Right lobe of liver (tissue), 6 donors: ENCODE measurements around the gene GPRC5B. TPM values are rescaled to one million over a fixed set of nuclear protein-coding genes. Genes with fewer than 3 reads are reported as not detected.

ENCODE experiments used
- ATAC-seq, 4 donors: fragments of 200-7000 bp; cut with Tn5 transposase; one replicate each; pipeline ENCODE4 v1.9.1; 2020; ENCODE audit warnings: mild to moderate bottlenecking in 4 of 4, moderate library complexity in 4 of 4
- DNase-seq, 3 donors: peaks; one replicate each; pipeline ENCODE4 v3.0.0-alpha.2; 2020
- H3K27ac ChIP-seq, 3 donors: fragments of 200-600 bp; one replicate each; pipeline ENCODE4 v1.8.0; 2022
- H3K27me3 ChIP-seq, 2 donors: fragments of 200-600 bp; one replicate each; pipeline ENCODE4 v1.8.0; 2022
- H3K36me3 ChIP-seq, 4 donors: fragments of 200-600 bp; sonication (generic) in 1 of 4; one replicate each; pipeline versions ENCODE4 v1.5.1 to v1.8.0; 2017 to 2022; ENCODE audit warnings: control low read depth in 1 of 4
- H3K4me1 ChIP-seq, 4 donors: fragments of 200-600 bp; sonication (generic) in 1 of 4; one replicate each; pipeline versions ENCODE4 v1.5.1 to v1.8.0; 2017 to 2022; ENCODE audit warnings: control low read depth in 1 of 4
- H3K4me3 ChIP-seq, 3 donors: fragments of 200-600 bp; one replicate each; pipeline ENCODE4 v1.8.0; 2022
- H3K9me3 ChIP-seq, 4 donors: fragments of 200-600 bp; sonication (generic) in 1 of 4; one replicate each; pipeline versions ENCODE4 v1.5.1 to v1.8.0; 2017 to 2022; ENCODE audit warnings: control low read depth in 1 of 4
- CTCF ChIP-seq, 4 donors: fragments of 200-600 bp in 3 of 4; fragments of 450-650 bp in 1 of 4; IDR thresholded peaks; one replicate each; pipeline versions ENCODE4 v1.5.1 to v1.8.0; 2016 to 2022; ENCODE audit warnings: antibody characterized with exemption in 4 of 4, mild to moderate bottlenecking in 2 of 4
- POLR2A ChIP-seq: fragments of 450-650 bp; IDR thresholded peaks from one replicate; pipeline ENCODE4 v1.6.1; 2017; ENCODE audit warnings: antibody characterized with exemption, mild to moderate bottlenecking
- WGBS: methylation state at CpG from one replicate; pipeline ENCODE4 v1.1.6; 2018; ENCODE audit warnings: low coverage, low lambda C conversion rate; ENCODE audit not compliant: insufficient coverage; ENCODE audit errors: missing lambda C conversion rate; 5-methylcytosine and 5-hydroxymethylcytosine counted together
- intact Hi-C, 2 donors: fragments of 100-400 bp; cut with DNase I; formaldehyde crosslinking; loops; one replicate each; pipeline versions ENCODE4 v1.11.2 to v1.14.1; 2022
- total RNA-seq, 6 experiments: library from RNA; depleted of rRNA in 2 of 6; stranded (reverse); fragments of >200 nt in 2 of 6; fragmentation: NEBNext Ultra II Directional in 3 of 6; extraction: Animal tissue kit (Norgen Biotek cat#: 25700) in 3 of 6; gene quantifications; one replicate each; pipeline versions ENCODE4 v1.1.0 to v1.2.4, GENCODE V29; 2016 to 2023
- donor health status: DM: no; HTN: yes; CAD: no.
- donor health status: DM: no; HTN: no; CAD: no.
- donor health status: DM: no; HTN: no; CAD: no.
- donor health status: DM: no; HTN: yes; CAD: no.
- donor health status: DM: no; HTN: yes; CAD: no.

GPRC5B gene
- total RNA-seq, 6 experiments from 2014 or later = 2.6 to 20.8 (median 5.1) TPM

- DNase-seq (no peak), ATAC-seq (no peak)
- no peak overlapping the region for H3K4me3 ChIP-seq
- 67% methylated on average over 7 of the region's 7 CpGs for WGBS
- H3K27ac ChIP-seq = no peak overlapping the region
- TF ChIP-seq POLR2A (no peak), CTCF (IDR thresholded peaks at IDR 0.05) (no peak)
- no peaks in the 10 kb centered on the region for H3K36me3 ChIP-seq
- H3K9me3 ChIP-seq = no peaks in the 10 kb centered on the region
- no peaks in the 10 kb centered on the region for H3K27me3 ChIP-seq
- intact Hi-C loops = no loop called here
- no peaks in the 10 kb centered on the region for H3K4me1 ChIP-seq
Observed at GRCh38 chr16:19817875-19818274, 66.8 kb downstream of the GPRC5B start.

DNA sequence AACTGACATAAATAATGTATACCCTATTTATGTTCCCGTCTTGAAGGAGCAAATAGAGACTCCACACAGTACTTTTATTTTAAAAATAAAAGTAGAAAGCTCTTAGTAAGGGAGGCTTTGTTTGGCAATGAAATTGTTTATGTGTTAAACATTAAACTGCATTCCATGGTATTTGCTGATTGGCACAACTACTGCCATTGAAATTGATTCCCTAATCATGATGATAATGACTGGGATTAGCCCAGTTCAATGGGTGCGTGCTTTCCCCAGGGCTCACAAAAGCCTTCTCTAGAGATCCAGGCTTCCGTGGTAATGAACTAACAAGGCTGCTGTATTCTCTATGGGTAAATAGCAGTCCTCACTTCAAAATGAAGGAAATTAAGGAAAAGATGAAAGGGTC is 67.5 kb downstream of the GPRC5B start:
- Histone ChIP-seq H3K9me3 (no peaks in the 10 kb centered on the region), H3K4me3 (no peak overlapping the region), H3K4me1 (no peaks in the 10 kb centered on the region), H3K27ac (peak overlapping the region in 1 of 3 donors; percentile 4), H3K27me3 (no peaks in the 10 kb centered on the region), H3K36me3 (no peaks in the 10 kb centered on the region)
- 41% methylated on average over 3 of the region's 3 CpGs for WGBS
- ATAC-seq = peak; percentile 48 to 95 (median 69)
- intact Hi-C loops = no loop called here
- DNase-seq = peak in 1 of 3 donors; percentile 31
- TF ChIP-seq CTCF (IDR thresholded peaks at IDR 0.05) = no peak
- no peak for TF ChIP-seq POLR2A

DNA sequence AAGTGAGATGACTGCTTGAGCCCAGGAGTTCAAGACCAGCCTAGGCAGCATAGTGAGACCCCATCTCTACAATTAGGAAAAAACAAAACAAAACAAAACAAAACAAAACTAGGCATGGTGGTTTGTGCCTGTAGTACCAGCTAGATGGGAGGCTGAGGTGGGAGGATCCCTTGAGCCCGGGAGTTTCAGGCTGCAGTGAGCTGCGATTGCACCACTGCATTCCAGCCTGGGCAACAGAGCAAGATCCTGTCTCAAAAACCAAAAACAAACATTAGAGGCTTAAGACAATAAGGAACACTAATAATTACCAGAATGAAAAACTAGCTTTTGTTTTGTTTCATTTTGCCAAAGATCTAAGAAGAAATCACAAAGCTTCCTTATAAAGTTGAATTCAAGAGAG is 69.2 kb downstream of the GPRC5B start:
- peaks cover 0 to 6% (median 0%) of the 10 kb centered on the region in 4 donors for H3K4me1 ChIP-seq
- H3K36me3 ChIP-seq = no peaks in the 10 kb centered on the region
- H3K27me3 ChIP-seq = no peaks in the 10 kb centered on the region
- no peaks in the 10 kb centered on the region for H3K9me3 ChIP-seq
- no peak overlapping the region for H3K27ac ChIP-seq
- 25% methylated on average over 2 of the region's 2 CpGs for WGBS
- ATAC-seq (no peak), DNase-seq (no peak)
- intact Hi-C loops = no loop called here
- TF ChIP-seq POLR2A (no peak), CTCF (IDR thresholded peaks at IDR 0.05) (no peak)
- no peak overlapping the region for H3K4me3 ChIP-seq

GRCh38 chr16:19812986-19813385 is 71.7 kb downstream of the GPRC5B start:
- intact Hi-C loops = no loop called here

More at GRCh38 chr16:19812986-19813385, 71.7 kb downstream of the GPRC5B start:
- DNase-seq (no peak), ATAC-seq (no peak)
- TF ChIP-seq POLR2A = no peak
- no peak for TF ChIP-seq CTCF (IDR thresholded peaks at IDR 0.05)
- H3K4me1 ChIP-seq = peaks cover 0 to 12% (median 0%) of the 10 kb centered on the region in 4 donors
- H3K4me3 ChIP-seq = no peak overlapping the region
- H3K27ac ChIP-seq = no peak overlapping the region
- no peaks in the 10 kb centered on the region for H3K9me3 ChIP-seq
- H3K36me3 ChIP-seq = no peaks in the 10 kb centered on the region
- H3K27me3 ChIP-seq = no peaks in the 10 kb centered on the region
